PC-9 (cell line): ENCODE results near the gene RBM4B.

Experiments
- EZH2 ChIP-seq: fragments of 200-600 bp; sonication (generic); IDR thresholded peaks from 2 replicates; pipeline ENCODE4 v1.8.0; 2017; ENCODE audit warnings: antibody characterized with exemption, low read depth
- TF ChIP-seq, protein P1 (sequence below): fragments of 200-600 bp; sonication (generic); conservative IDR thresholded peaks from 2 replicates; pipeline ENCODE4 v1.6.1; 2017; ENCODE audit warnings: mixed run types, antibody characterized with exemption, mild to moderate bottlenecking, moderate library complexity

DNA sequence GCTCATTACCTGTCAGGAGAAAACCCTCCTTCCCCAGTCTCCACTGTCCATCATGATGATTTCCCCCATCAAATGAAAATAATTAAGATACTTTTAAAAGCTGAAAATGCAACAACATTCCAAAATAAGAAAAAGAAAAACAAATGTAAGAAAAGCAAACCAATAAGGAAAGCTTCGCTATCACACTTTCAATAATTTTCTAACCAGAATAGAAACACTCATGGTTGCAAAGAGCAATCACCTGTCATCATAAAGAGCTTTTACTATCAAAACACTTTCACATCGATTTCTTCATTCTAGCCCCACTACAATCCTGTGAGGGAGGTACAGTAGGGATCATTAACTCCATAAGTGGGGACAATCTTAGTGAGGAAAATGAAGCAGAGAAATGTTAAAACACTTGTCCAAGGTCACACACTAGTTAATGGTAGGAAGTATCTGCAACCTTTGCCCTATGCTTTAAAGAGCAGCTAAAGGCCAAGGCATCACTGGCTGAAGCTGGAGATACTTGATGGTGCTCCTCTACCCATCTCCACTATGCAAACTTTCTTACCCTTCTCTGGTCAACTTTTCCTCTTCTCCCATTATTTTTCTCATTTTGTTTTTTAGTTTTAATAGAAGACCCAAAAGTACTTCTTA lies 2.6 kb downstream of the RBM4B start:
- TF ChIP-seq, protein P1, sequence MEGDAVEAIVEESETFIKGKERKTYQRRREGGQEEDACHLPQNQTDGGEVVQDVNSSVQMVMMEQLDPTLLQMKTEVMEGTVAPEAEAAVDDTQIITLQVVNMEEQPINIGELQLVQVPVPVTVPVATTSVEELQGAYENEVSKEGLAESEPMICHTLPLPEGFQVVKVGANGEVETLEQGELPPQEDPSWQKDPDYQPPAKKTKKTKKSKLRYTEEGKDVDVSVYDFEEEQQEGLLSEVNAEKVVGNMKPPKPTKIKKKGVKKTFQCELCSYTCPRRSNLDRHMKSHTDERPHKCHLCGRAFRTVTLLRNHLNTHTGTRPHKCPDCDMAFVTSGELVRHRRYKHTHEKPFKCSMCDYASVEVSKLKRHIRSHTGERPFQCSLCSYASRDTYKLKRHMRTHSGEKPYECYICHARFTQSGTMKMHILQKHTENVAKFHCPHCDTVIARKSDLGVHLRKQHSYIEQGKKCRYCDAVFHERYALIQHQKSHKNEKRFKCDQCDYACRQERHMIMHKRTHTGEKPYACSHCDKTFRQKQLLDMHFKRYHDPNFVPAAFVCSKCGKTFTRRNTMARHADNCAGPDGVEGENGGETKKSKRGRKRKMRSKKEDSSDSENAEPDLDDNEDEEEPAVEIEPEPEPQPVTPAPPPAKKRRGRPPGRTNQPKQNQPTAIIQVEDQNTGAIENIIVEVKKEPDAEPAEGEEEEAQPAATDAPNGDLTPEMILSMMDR: no peak
- no peak for TF ChIP-seq EZH2
